HG02623 (cell line): Measurements from ENCODE around the gene ARMS2.

Experiments used
- ATAC-seq: cut with Tn5 transposase; IDR thresholded peaks from one replicate; pipeline ENCODE4 v1.9.1; 2021; ENCODE audit warnings: moderate library complexity; ENCODE audit not compliant: unreplicated experiment

Gene ARMS2

GRCh38 chr10:122454603-122455080, at the start of gene ARMS2:
Gene ARMS2, plus strand, starts transcription at chr10:122454653. Its CDS starts 75 bp downstream, at chr10:122454728.
- ATAC-seq: no peak

GRCh38 chr10:122407375-122408125, 46.9 kb upstream of the ARMS2 start:
- ATAC-seq: no peak

GRCh38 chr10:122413327-122413726, 41.1 kb upstream of the ARMS2 start:
- no peak for ATAC-seq

GRCh38 chr10:122417667-122418066, 36.8 kb upstream of the ARMS2 start:
- no peak for ATAC-seq

GRCh38 chr10:122419016-122419415, 35.4 kb upstream of the ARMS2 start:
- ATAC-seq: no peak

- ATAC-seq: no peak
Observed at GRCh38 chr10:122419876-122420623, 34.4 kb upstream of the ARMS2 start.

- no peak for ATAC-seq
Observed at GRCh38 chr10:122420624-122421007, 33.8 kb upstream of the ARMS2 start.

- no peak for ATAC-seq
Observed at GRCh38 chr10:122421054-122421625, 33.3 kb upstream of the ARMS2 start.

GRCh38 chr10:122421742-122422141, 32.7 kb upstream of the ARMS2 start:
- ATAC-seq: no peak

- no peak for ATAC-seq
Observed at GRCh38 chr10:122422266-122422989, 32.0 kb upstream of the ARMS2 start.

GRCh38 chr10:122424059-122424458, 30.4 kb upstream of the ARMS2 start:
- no peak for ATAC-seq

- ATAC-seq: no peak
Observed at GRCh38 chr10:122426829-122427228, 27.6 kb upstream of the ARMS2 start.

- no peak for ATAC-seq
Observed at GRCh38 chr10:122427280-122427679, 27.2 kb upstream of the ARMS2 start.

GRCh38 chr10:122435212-122435827, 19.1 kb upstream of the ARMS2 start:
- no peak for ATAC-seq

GRCh38 chr10:122441961-122442360, 12.5 kb upstream of the ARMS2 start:
- ATAC-seq: no peak

GRCh38 chr10:122445469-122445868, 9.0 kb upstream of the ARMS2 start:
- ATAC-seq: no peak

GRCh38 chr10:122445904-122446303, 8.5 kb upstream of the ARMS2 start:
- no peak for ATAC-seq

- no peak for ATAC-seq
Observed at GRCh38 chr10:122446668-122447423, 7.6 kb upstream of the ARMS2 start.

- no peak for ATAC-seq
Observed at GRCh38 chr10:122448600-122448999, 5.9 kb upstream of the ARMS2 start.

GRCh38 chr10:122449153-122449552, 5.3 kb upstream of the ARMS2 start:
- ATAC-seq: no peak
